K562 (cell line): ENCODE measurements around the gene ELMOD1. TPM values are rescaled to one million over a fixed set of nuclear protein-coding genes. Genes with fewer than 3 reads are reported as not detected.

Experiments
- ATAC-seq: fragments of 200-7000 bp; cut with Tn5 transposase; 3 replicates; pipeline ENCODE4 v1.9.1; 2020; ENCODE audit warnings: moderate library complexity
- BruUV-seq: library from RNA; stranded (reverse); fragments of 400-500 nt; replicated peaks from 2 replicates; lab custom pipeline; 2021; lab: Mats Ljungman, UMichigan
- CTCF ChIA-PET: fragments of 300-600 bp; formaldehyde crosslinking; extraction: SDS; loops from one replicate; lab custom pipeline; 2021; ENCODE audit warnings: low intra/inter-chr PET ratio; lab: Yijun Ruan, JAX
- POLR2A ChIA-PET: fragments of 300-600, 350-650 bp; sonication (Branson Sonifier 250); formaldehyde crosslinking; extraction: SDS; loops from one replicate; lab custom pipeline; 2021; ENCODE audit warnings: antibody characterized with exemption, inconsistent platforms; lab: Yijun Ruan, JAX
- DNase-seq, 4 experiments: peaks; one replicate each; pipeline versions ENCODE4 v3.0.0 to v3.0.0-alpha.2; 2011 to 2018; ENCODE audit warnings: low spot score in 3 of 4, mixed read lengths in 3 of 4; ENCODE audit errors: extremely low read depth in 1 of 4
- FAIRE-seq: peaks from 2 replicates; lab custom pipeline; 2011; peaks lifted over from hg19 to GRCh38; lab: Jason Lieb, UNC
- H2AFZ ChIP-seq: 2 replicates; pipeline ENCODE4 v1.6.0; 2011; ENCODE audit warnings: low read depth, low read length, control low read depth, inconsistent platforms
- H3K27ac ChIP-seq: fragments of 200-600 bp; 3 replicates; pipeline ENCODE4 v1.8.0; 2011; ENCODE audit warnings: low read depth, mild to moderate bottlenecking, control low read depth, inconsistent platforms, low read length, moderate library complexity, mixed read lengths; ENCODE audit errors: extremely low read depth
- H3K27me3 ChIP-seq, 2 experiments: fragments of 300-600 bp in 1 of 2; 2 replicates in 1 of 2; 3 replicates in 1 of 2; pipeline versions ENCODE4 v1.6.0 to v1.8.0; 2011; ENCODE audit warnings: inconsistent platforms in 2 of 2, low read length in 2 of 2, mild to moderate bottlenecking in 1 of 2, mixed read lengths in 1 of 2, moderate library complexity in 1 of 2; ENCODE audit not compliant: control insufficient read depth in 2 of 2, insufficient read depth in 2 of 2
- H3K36me3 ChIP-seq: fragments of 300-600 bp; 3 replicates; pipeline ENCODE4 v1.8.0; 2011; ENCODE audit warnings: mild to moderate bottlenecking, low read length, inconsistent platforms; ENCODE audit not compliant: control insufficient read depth, insufficient read depth
- H3K4me1 ChIP-seq, 2 experiments: fragments of 200-600 bp in 1 of 2; replicated peaks in 1 of 2; 2 replicates in 1 of 2; 3 replicates in 1 of 2; pipeline versions ENCODE4 v1.5.1 to v1.8.0; 2011; ENCODE audit warnings: inconsistent platforms in 2 of 2, low read length in 2 of 2, mild to moderate bottlenecking in 1 of 2, mixed read lengths in 1 of 2, moderate library complexity in 1 of 2; ENCODE audit not compliant: control insufficient read depth in 2 of 2, insufficient read depth in 2 of 2
- H3K4me2 ChIP-seq: 2 replicates; pipeline ENCODE4 v1.6.1; 2011; ENCODE audit warnings: low read length, control low read depth, inconsistent platforms, mixed read lengths; ENCODE audit not compliant: insufficient read depth
- H3K4me3 ChIP-seq: fragments of 200-600 bp; sonication (generic), shearing (Covaris generic); 2 replicates; pipeline ENCODE4 v1.5.1; 2016; ENCODE audit warnings: control low read depth, inconsistent platforms
- H3K79me2 ChIP-seq: fragments of 200-600 bp; 3 replicates; pipeline ENCODE4 v1.8.0; 2011; ENCODE audit warnings: low read length, inconsistent platforms; ENCODE audit not compliant: control insufficient read depth, insufficient read depth
- H3K9ac ChIP-seq, 2 experiments: 2 replicates each; pipeline versions ENCODE4 v1.6.0 to v1.6.1; 2011; ENCODE audit warnings: low read depth in 2 of 2, low read length in 2 of 2, control low read depth in 1 of 2, inconsistent platforms in 1 of 2, mild to moderate bottlenecking in 1 of 2, mixed read lengths in 1 of 2; ENCODE audit not compliant: insufficient read depth in 1 of 2
- H3K9me1 ChIP-seq: one replicate; pipeline ENCODE4 v1.6.0; 2011; ENCODE audit warnings: inconsistent platforms, mild to moderate bottlenecking, low read length, moderate library complexity; ENCODE audit not compliant: control insufficient read depth, insufficient read depth
- H3K9me3 ChIP-seq: replicated peaks from 2 replicates; pipeline ENCODE4 v1.5.1; 2011; ENCODE audit warnings: low read depth, low read length, inconsistent platforms; ENCODE audit not compliant: control insufficient read depth, insufficient read depth
- H4K20me1 ChIP-seq: replicated peaks from 2 replicates; pipeline ENCODE4 v1.6.1; 2011; ENCODE audit warnings: low read length, inconsistent platforms, mixed read lengths; ENCODE audit not compliant: control insufficient read depth, insufficient read depth
- ADNP ChIP-seq: fragments of 200-800 bp; sonication (Bioruptor generic); IDR thresholded peaks from 2 replicates; pipeline ENCODE4 v1.6.1; 2016; ENCODE audit warnings: missing genetic modification characterization, missing compliant biosample characterization
- ASH1L ChIP-seq: fragments of 450-650 bp; IDR thresholded peaks from 2 replicates; pipeline ENCODE4 v1.6.1; 2018; ENCODE audit warnings: borderline replicate concordance, mild to moderate bottlenecking, low read depth; ENCODE audit not compliant: partially characterized antibody
- CHCHD3 ChIP-seq: fragments of 250-450 bp; sonication (Bioruptor Pico); IDR thresholded peaks from 2 replicates; pipeline ENCODE4 v2.1.2; 2022; ENCODE audit warnings: mild to moderate bottlenecking
- CHD1 ChIP-seq: fragments of 200-600 bp; sonication (generic); IDR thresholded peaks from one replicate; pipeline ENCODE4 v1.6.1; 2012; ENCODE audit warnings: mild to moderate bottlenecking, moderate library complexity, low read length, inconsistent platforms
- FOSL1 ChIP-seq: fragments of 200-800 bp; sonication (Bioruptor generic); conservative IDR thresholded peaks from 2 replicates; pipeline ENCODE4 v1.6.1; 2016; ENCODE audit warnings: missing genetic modification characterization, missing compliant biosample characterization
- GABPB2 ChIP-seq: fragments of 250-450 bp; sonication (Bioruptor Pico); conservative IDR thresholded peaks from 2 replicates; pipeline ENCODE4 v1.5.1; 2021; ENCODE audit warnings: mild to moderate bottlenecking
- L3MBTL2 ChIP-seq: fragments of 450-650 bp; IDR thresholded peaks from 2 replicates; pipeline ENCODE4 v1.6.1; 2016; ENCODE audit warnings: mild to moderate bottlenecking, moderate library complexity
- MIER1 ChIP-seq: fragments of 450-650 bp; IDR thresholded peaks from 2 replicates; pipeline ENCODE4 v1.6.1; 2016; ENCODE audit warnings: antibody characterized with exemption, mild to moderate bottlenecking, low read depth
- NUFIP1 ChIP-seq: fragments of 450-650 bp; IDR thresholded peaks from 2 replicates; pipeline ENCODE4 v1.6.1; 2018; ENCODE audit not compliant: partially characterized antibody
- SMAD1 ChIP-seq: fragments of 150-350 bp; IDR thresholded peaks from 2 replicates; pipeline ENCODE4 v1.6.1; 2014; ENCODE audit warnings: low read length, low read depth; ENCODE audit not compliant: partially characterized antibody
- YY1 ChIP-seq, 3 experiments: IDR thresholded peaks; 2 replicates each; pipeline ENCODE4 v1.6.1; 2011; ENCODE audit warnings: low read length in 2 of 3, mild to moderate bottlenecking in 2 of 3, moderate library complexity in 2 of 3, borderline replicate concordance in 1 of 3, control low read depth in 1 of 3, low read depth in 1 of 3; ENCODE audit not compliant: insufficient read depth in 3 of 3, insufficient replicate concordance in 2 of 3, control insufficient read depth in 1 of 3, insufficient read length in 1 of 3; ENCODE audit errors: extremely low read depth in 1 of 3
- ZKSCAN8 ChIP-seq: fragments of 200-800 bp; sonication (Bioruptor generic); IDR thresholded peaks from 2 replicates; pipeline ENCODE4 v1.6.1; 2016; ENCODE audit warnings: missing genetic modification characterization, missing compliant biosample characterization
- ZNF217 ChIP-seq: sonication (generic); formaldehyde crosslinking; IDR thresholded peaks from 2 replicates; pipeline ENCODE4 v1.8.0; 2022; ENCODE audit warnings: mild to moderate bottlenecking, missing genetic modification reagents
- ZNF695 ChIP-seq: fragments of 450-650 bp; formaldehyde crosslinking; IDR thresholded peaks from 2 replicates; pipeline ENCODE4 v1.4.0; 2020; ENCODE audit warnings: mild to moderate bottlenecking, moderate library complexity
- WGBS: fragments of 100-300 bp; shearing (Covaris generic); methylation state at CpG from one replicate; pipeline ENCODE4 v1.1.6; 2016; ENCODE audit warnings: low coverage, mixed read lengths; ENCODE audit not compliant: insufficient coverage; ENCODE audit errors: missing lambda C conversion rate; 5-methylcytosine and 5-hydroxymethylcytosine counted together
- in situ Hi-C: fragments of 300-500 bp; cut with MboI; formaldehyde crosslinking; loops from 4 replicates; pipeline ENCODE4 v1.15.0; 2018; ENCODE audit warnings: inconsistent platforms, mixed read lengths
- intact Hi-C: fragments of 100-400 bp; cut with micrococcal nuclease; formaldehyde crosslinking; loops from 2 replicates; pipeline ENCODE4 v1.14.2; 2022
- polyA plus RNA-seq, 8 experiments: library from polyadenylated mRNA; depleted of rRNA in 4 of 8; stranded (reverse) in 5 of 8; unstranded in 3 of 8; fragments of >200 nt; fragmentation: Nextera tagmentation in 2 of 8; fragmentation: Illumina TruSeq in 1 of 8; extraction: Ambion mirVana in 2 of 8; extraction: Trizol in 1 of 8; gene quantifications; 2 replicates each; pipeline versions ENCODE4 v1.2.1 to v1.2.3, GENCODE V29; 2011 to 2014; ENCODE audit warnings: inconsistent platforms in 1 of 8, missing spikeins in 1 of 8
- total RNA-seq, 7 experiments: library from RNA; depleted of rRNA in 6 of 7; stranded (reverse); fragments of >200 nt in 6 of 7; fragmentation: Illumina TruSeq in 2 of 7; extraction: Trizol in 2 of 7; gene quantifications; 2 replicates each; pipeline versions ENCODE4 v1.2.1 to v1.2.3, GENCODE V29; 2011 to 2021; ENCODE audit warnings: low replicate concordance in 1 of 7
- TF ChIP-seq, protein P1 (sequence below), 2 experiments: IDR thresholded peaks in 1 of 2; conservative IDR thresholded peaks in 1 of 2; 2 replicates each; pipeline ENCODE4 v1.6.1; 2016; ENCODE audit warnings: low read depth in 2 of 2, mild to moderate bottlenecking in 1 of 2, missing compliant biosample characterization in 1 of 2, missing genetic modification characterization in 1 of 2, moderate library complexity in 1 of 2

The ELMOD1 gene
- total and polyA plus RNA-seq, 9 of the 15 experiments (the other 6 are each of a cell fraction or from before 2014, with no cell fraction given) = not detected

DNA sequence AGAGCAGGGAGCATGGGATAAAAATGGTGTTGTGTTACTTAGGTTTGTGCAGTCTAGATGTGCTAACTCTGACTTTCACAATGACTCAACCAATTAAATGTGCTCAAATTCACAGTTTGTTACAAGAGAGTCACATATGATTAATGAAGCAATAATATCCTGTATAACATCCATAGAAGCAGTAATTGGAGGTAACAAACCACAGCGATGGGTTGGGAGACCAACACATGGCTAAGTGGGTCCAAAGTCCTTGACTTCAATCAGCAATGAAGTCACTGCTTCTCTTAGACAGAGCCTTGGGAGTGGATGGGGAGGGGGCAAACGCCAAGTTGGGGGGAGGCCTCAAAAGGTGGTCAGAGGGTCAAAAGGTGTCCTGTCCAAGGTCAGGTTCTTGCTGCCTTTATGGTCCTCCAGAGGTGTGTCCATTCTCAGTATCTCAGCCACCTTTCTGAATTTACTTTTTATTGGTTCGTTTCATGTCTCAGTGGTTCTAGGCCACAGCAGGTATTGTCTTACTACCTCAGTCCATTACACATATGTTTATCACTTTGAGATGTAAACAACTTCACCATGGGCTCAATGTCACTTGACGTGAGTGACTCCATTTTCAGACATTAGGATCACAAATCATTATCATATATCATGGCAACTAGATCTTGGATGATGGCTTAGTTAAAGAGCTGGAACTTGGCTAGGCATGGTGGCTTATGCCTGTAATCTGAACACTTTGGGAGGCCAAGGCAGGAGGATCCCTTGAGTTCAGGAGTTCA, 88.5 kb downstream of the ELMOD1 start:
- Histone ChIP-seq H3K4me3 (no peak overlapping the region), H3K4me2 (no peak overlapping the region), H3K36me3 (no peaks in the 10 kb centered on the region), H3K79me2 (no peaks in the 10 kb centered on the region), H4K20me1 (no peaks in the 10 kb centered on the region), H3K9me3 (no peaks in the 10 kb centered on the region), H3K9me1 (no peaks in the 10 kb centered on the region), H2AFZ (no peak overlapping the region), H3K27me3 (peaks cover 7 to 14% of the 10 kb centered on the region in 2 experiments; a peak in 4 of 5 replicates), H3K9ac (no peak overlapping the region), H3K27ac (no peak overlapping the region), H3K4me1 (no peaks in the 10 kb centered on the region; a peak in 1 of 5 replicates)
- TF ChIP-seq NUFIP1 (no peak), L3MBTL2 (no peak), YY1 (IDR thresholded peaks at IDR 0.05; ENCODE audit: borderline replicate concordance in 1 of 3, control insufficient read depth in 1 of 3, extremely low read depth in 1 of 3, insufficient read depth in 3 of 3, insufficient read length in 1 of 3, insufficient replicate concordance in 2 of 3, low read depth in 1 of 3, low read length in 2 of 3) (no peak), SMAD1 (no peak), CHD1 (no peak), CHCHD3 (no peak), FOSL1 (no peak), ZKSCAN8 (CRISPR knock-in tag) (no peak), MIER1 (no peak), ASH1L (no peak), ZNF695 (no peak), ZNF217 (CRISPR knock-in tag) (no peak), GABPB2 (CRISPR knock-in tag) (no peak), ADNP (tag) (no peak)
- TF ChIP-seq, protein P1, sequence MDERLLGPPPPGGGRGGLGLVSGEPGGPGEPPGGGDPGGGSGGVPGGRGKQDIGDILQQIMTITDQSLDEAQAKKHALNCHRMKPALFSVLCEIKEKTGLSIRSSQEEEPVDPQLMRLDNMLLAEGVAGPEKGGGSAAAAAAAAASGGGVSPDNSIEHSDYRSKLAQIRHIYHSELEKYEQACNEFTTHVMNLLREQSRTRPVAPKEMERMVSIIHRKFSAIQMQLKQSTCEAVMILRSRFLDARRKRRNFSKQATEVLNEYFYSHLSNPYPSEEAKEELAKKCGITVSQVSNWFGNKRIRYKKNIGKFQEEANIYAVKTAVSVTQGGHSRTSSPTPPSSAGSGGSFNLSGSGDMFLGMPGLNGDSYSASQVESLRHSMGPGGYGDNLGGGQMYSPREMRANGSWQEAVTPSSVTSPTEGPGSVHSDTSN (CRISPR knock-in tag; IDR thresholded peaks at IDR 0.05; ENCODE audit: low read depth) = no peak
- TF ChIP-seq, protein P1 (tag; conservative IDR thresholded peaks at IDR 0.05; ENCODE audit: low read depth) = no peak
- POLR2A ChIA-PET = interaction anchor here (0.6 to 0.8 kb wide), 2 partner anchors 10 to 67 kb away, joined by 3 read pairs; no protein-coding TSS in a partner anchor
- CTCF ChIA-PET = no interaction called here
- no TSS peak for BruUV-seq
- 2% methylated on average over 4 of the region's 4 CpGs for WGBS
- ATAC-seq (no peak), DNase-seq (no peak), FAIRE-seq (no peak)
- in situ Hi-C loops (loop anchor here (10.0 kb wide), 1 partner anchor 125 kb away; no protein-coding TSS in a partner anchor), intact Hi-C loops (loop anchor here (10.0 kb wide), 1 partner anchor 95 kb away; no protein-coding TSS in a partner anchor)
